Fibroblast of villous mesenchyme (primary cell): ENCODE results near the gene CXCL9. TPM values are rescaled to one million over a fixed set of nuclear protein-coding genes. Genes with fewer than 3 reads are reported as not detected.

Source experiments
- DNase-seq: peaks from one replicate; pipeline ENCODE4 v3.0.0-alpha.2; 2010; ENCODE audit warnings: low read depth
- H3K4me3 ChIP-seq: 2 replicates; pipeline ENCODE4 v1.5.1; 2011; ENCODE audit warnings: low read depth, mild to moderate bottlenecking, low read length
- CTCF ChIP-seq: IDR thresholded peaks from 2 replicates; pipeline ENCODE4 v1.5.1; 2012; ENCODE audit warnings: low read depth, mild to moderate bottlenecking, low read length; ENCODE audit not compliant: insufficient read depth
- total RNA-seq: library from RNA; depleted of rRNA; stranded (reverse); fragments of >200 nt; gene quantifications from 2 replicates; pipeline ENCODE4 v1.2.3, GENCODE V29; 2012

CXCL9 gene
- total RNA-seq, 1 donor = not detected

GRCh38 chr4:76011018-76011670 lies 3.8 kb upstream of the CXCL9 start:
- no peak overlapping the region for H3K4me3 ChIP-seq
- TF ChIP-seq CTCF = no peak
- no peak for DNase-seq

GRCh38 chr4:76010576-76010975 lies 3.3 kb upstream of the CXCL9 start:
- no peak for DNase-seq
- TF ChIP-seq CTCF = no peak
- no peak overlapping the region for H3K4me3 ChIP-seq

GRCh38 chr4:76009311-76009710 lies 2.0 kb upstream of the CXCL9 start:
- H3K4me3 ChIP-seq = no peak overlapping the region
- TF ChIP-seq CTCF = no peak
- DNase-seq = no peak

- no peak for DNase-seq
These were observed 3.7 kb downstream of the CXCL9 start for GRCh38 chr4:76003620-76004019.

GRCh38 chr4:76003035-76003434 lies 4.3 kb downstream of the CXCL9 start:
- H3K4me3 ChIP-seq = no peak overlapping the region
- no peak for DNase-seq
- TF ChIP-seq CTCF = no peak

More at GRCh38 chr4:76003620-76004019, 3.7 kb downstream of the CXCL9 start:
- H3K4me3 ChIP-seq = no peak overlapping the region
- TF ChIP-seq CTCF = no peak

- no peak overlapping the region for H3K4me3 ChIP-seq
- TF ChIP-seq CTCF = no peak
- DNase-seq = peak; percentile 65
These were observed 5.1 kb downstream of the CXCL9 start for GRCh38 chr4:76002176-76002575.

- TF ChIP-seq CTCF = no peak
- H3K4me3 ChIP-seq = no peak overlapping the region
- no peak for DNase-seq
These were observed 5.6 kb downstream of the CXCL9 start for GRCh38 chr4:76001700-76002099.
